DLD1 (cell line): ENCODE results near the gene CROCC2.

Source experiments
- in situ Hi-C: cut with HindIII; loops from 2 replicates; pipeline ENCODE4 v1.10.0; 2017; ENCODE audit warnings: low sequenced_read_pairs

The CROCC2 gene

GRCh38 chr2:240932724-240933047 lies 26.6 kb downstream of the CROCC2 start:
- in situ Hi-C loops: no loop called here

GRCh38 chr2:240933048-240933965 lies 27.2 kb downstream of the CROCC2 start:
- in situ Hi-C loops: no loop called here

- in situ Hi-C loops: no loop called here
Observed at GRCh38 chr2:240933966-240934700, 28.0 kb downstream of the CROCC2 start.

- in situ Hi-C loops: no loop called here
Observed at GRCh38 chr2:240934701-240935102, 28.6 kb downstream of the CROCC2 start.

GRCh38 chr2:240935103-240935876 lies 29.2 kb downstream of the CROCC2 start:
- in situ Hi-C loops: no loop called here

- in situ Hi-C loops: no loop called here
Observed at GRCh38 chr2:240936106-240936505, 30.0 kb downstream of the CROCC2 start.

GRCh38 chr2:240946046-240946445 lies 39.9 kb downstream of the CROCC2 start:
- in situ Hi-C loops: loop anchor here (10.0 kb wide), 1 partner anchor 101 kb away; no protein-coding TSS in a partner anchor

GRCh38 chr2:240946654-240947053 lies 40.5 kb downstream of the CROCC2 start:
- in situ Hi-C loops: loop anchor here (10.0 kb wide), 1 partner anchor 102 kb away; no protein-coding TSS in a partner anchor

- in situ Hi-C loops: loop anchor here (10.0 kb wide), 1 partner anchor 102 kb away; no protein-coding TSS in a partner anchor
Observed at GRCh38 chr2:240947176-240947575, 41.0 kb downstream of the CROCC2 start.

GRCh38 chr2:240947607-240948006 lies 41.5 kb downstream of the CROCC2 start:
- in situ Hi-C loops: loop anchor here (10.0 kb wide), 1 partner anchor 103 kb away; no protein-coding TSS in a partner anchor

- in situ Hi-C loops: loop anchor here (10.0 kb wide), 1 partner anchor 103 kb away; no protein-coding TSS in a partner anchor
Observed at GRCh38 chr2:240948086-240948485, 42.0 kb downstream of the CROCC2 start.

GRCh38 chr2:240948905-240949790 lies 43.0 kb downstream of the CROCC2 start:
- in situ Hi-C loops: loop anchor here (10.0 kb wide), 1 partner anchor 104 kb away; no protein-coding TSS in a partner anchor

GRCh38 chr2:240949791-240950705 lies 43.9 kb downstream of the CROCC2 start:
- in situ Hi-C loops: loop anchor here (10.0 kb wide), 1 partner anchor 105 kb away; no protein-coding TSS in a partner anchor

GRCh38 chr2:240951045-240951594 lies 45.0 kb downstream of the CROCC2 start:
- in situ Hi-C loops: no loop called here

- in situ Hi-C loops: no loop called here
Observed at GRCh38 chr2:240952496-240953246, 46.5 kb downstream of the CROCC2 start.

GRCh38 chr2:240953426-240954410 lies 47.6 kb downstream of the CROCC2 start:
- in situ Hi-C loops: no loop called here
